ENCODE data around the gene IMPDH1.

IMPDH1 gene

DNA sequence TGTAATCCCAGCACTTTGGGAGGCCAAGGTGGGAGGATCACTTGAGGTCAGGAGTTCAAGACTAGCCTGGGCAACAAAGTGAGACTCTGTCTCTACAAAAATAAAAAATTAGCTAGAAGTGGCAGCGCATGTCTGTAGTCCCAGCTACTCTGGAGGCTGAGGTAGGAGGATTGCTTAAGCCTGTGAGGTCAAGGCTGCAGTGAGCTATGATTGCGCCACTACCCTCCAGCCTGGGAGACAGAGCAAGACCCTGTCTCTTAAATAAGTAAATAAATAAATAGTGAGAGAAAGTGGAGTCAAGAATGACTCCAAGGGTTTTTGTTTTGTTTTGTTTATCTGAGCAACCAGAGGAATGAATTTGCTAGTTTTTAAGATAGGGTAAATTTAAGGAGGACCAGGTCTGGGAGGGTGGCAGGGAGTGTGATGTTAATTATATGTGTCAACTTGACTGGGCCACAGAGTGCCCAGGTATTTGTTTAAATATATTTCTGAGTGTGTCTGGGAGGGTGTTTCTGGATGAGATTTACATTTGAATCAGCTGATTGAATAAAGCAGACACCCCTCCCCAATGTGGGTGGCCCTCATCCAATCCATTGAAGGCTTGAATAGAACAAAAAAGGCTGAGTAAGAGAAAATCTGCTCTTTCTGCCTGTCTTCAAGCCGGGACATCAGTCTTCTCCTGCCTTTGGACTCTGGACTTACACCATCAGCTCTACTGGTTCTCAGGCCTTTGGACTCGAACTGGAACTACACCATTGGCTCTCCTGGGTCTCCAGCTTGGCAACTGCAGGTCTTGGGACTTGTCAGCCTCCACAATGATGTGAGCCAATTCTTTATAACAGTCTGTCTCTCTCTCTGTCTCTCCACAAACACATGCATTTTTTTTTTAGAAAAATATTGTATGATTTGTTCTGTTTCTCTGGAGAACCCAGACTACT, 23.5 kb downstream of the IMPDH1 start:
- no peak for DNase-seq

DNA sequence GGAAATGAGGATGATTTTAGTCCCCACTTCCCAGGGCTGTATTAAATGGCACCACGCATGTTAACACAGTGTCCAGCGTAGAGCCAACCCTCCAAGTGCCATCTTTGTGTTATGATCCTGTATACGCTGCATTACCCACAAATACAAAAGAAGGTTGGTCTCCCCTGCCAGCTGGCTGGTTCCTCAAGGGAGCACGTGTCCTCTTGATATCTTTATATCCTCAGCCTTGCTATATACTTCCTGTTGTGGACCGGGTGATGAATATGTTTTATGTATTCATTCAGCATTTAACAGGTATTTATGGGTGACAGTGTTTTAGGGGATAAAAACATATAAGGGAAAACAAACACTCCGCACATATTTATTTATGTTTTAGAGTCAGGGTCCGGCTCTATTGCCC, 25.1 kb downstream of the IMPDH1 start:
- DNase-seq, result no peak

DNA sequence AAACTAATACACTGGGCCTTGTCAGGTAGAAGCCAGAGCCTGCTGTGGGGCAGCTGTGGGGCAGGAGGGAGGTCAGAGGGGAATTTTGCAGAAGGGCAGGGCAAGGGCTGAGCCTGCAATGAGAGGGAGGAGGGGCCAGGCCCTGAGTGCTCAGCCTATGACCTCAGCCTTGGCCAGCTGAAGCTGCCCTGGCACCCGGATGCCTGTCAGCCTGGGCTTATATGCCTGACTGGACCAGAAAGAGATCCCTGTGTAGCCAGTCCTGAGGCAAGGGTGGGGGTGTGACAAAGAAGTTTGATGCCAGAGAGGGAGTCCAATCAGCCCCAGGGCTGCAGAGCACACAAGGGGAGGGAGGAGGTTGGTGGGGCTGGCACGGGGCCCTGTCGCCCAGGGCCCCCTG, 26.0 kb downstream of the IMPDH1 start:
- DNase-seq, result no peak

DNA sequence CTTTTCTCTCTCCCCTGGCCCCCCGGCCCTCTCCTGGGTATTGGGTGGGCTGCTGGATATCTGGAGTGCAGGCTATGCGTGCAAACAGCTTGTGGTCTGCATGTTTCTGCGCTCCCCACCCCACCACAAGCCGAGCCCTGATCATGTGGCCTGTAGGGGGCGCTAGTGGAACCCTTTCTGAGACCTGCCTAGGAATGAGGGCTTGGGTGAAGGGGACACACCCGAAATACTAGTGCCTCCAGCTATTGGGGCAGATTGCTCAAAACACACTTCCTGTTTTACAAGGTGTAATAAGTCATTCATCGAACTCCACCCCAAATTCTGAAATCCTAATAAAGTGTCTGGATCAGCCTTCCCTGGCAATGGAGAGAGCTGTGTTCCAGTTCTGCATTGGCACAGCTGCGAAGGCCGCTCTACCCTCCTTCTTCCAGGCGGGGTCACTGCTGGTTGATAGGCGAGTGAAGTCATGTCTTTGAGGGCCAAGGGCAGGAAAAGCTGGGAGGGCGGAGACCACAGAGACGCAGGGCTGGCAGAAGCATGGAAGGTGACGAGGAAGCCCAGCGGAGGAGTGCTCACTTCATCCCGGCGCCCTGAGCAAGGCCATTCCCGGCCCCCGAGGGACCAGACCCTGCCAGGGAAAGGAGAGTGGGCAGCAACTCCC, 28.5 kb downstream of the IMPDH1 start:
- no peak for DNase-seq

DNA sequence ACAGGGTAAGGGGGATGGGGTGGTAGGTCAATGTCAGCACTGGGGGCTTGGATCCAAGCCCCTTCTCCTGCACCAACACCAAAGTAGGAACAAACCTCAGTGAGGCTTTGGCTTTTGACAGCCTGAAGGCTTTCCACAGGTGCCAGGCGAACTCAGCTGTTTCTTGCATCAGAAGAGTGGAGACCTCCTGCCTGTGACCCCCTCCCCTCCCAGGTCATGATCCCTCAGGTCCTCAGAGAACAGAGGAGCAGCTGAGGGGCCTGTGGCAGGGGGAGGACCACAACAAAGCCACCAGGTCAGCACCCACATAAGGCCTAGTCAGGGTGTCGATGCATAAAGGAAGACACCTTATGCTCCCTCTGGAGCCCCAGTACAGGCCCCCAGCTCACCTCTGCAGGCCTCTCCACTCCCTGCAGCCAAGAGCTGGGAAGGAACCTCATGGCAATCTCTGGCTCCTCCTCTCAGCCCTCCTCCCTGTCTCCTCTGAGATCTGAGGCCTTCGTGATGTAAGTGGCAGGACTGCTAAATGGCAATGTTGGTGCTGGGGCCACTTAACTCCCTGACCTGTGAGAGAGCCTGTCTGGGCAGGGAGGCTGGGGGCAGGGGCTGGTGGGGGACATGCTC, 29.2 kb downstream of the IMPDH1 start:
- no peak for DNase-seq

DNA sequence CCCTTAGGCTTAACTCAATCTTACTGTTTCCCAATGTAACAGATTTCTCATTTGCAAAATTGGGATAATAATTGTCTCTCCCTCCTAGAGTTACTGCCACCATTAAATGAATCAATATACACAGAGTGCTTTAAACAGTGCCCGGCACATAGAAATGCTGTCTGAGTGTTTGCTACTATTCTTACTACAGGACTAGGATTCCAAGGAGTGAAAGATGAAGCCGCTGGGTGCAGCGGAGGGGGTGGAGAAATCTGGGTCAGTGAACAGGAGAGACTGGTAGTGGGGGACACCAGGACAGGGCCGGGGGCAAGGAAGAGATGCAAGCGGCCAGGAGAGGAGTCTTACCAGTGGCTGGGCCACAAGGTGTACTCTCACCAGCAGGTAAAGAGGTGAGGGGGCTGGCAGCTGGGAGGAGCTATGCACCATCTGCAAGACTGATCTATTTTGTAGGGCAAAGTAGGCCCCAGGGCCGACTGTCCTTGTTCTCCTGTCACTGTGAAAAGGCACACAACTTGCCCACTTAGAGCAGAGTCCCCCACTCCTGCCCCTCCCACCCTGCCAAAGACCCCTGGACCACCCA, 29.8 kb downstream of the IMPDH1 start:
- DNase-seq, result no peak

DNA sequence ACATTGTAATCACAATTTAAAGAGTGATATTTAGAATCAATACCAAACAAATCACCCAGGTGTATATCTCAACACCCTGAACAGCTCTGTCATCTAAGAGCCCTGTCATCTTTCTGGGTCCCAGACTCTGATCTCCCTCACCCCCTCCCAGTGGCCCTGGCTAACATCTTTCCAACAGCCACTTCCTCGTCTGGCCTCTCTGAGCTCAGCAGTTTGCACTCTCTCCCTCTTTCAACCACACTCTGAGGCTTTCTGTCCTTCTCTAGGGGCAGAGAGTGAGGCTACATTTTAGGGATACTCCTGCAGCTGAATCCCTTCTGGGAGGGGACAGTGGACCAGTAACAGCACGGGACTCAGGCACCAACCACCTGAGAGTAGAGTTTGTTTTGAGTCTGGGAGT, 31.1 kb downstream of the IMPDH1 start:
- DNase-seq, result no peak

DNA sequence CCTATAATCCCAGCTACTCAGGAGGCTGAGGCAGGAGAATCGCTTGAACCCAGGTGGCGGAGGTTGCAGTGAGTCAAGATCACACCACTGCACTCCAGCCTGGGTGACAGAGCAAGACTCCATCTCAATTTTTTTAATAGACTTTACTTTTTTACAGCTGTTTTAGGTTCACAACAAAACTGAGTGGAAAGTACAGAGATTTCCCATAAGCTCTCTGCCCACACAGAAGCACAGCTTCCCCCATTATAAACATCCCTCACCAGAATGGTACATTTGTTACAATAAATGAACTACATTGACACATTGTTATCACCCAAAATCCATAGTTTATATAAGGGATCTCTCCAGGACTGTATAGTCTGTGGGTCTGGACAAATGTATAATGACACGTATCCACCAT, 33.7 kb downstream of the IMPDH1 start:
- no peak for DNase-seq

DNA sequence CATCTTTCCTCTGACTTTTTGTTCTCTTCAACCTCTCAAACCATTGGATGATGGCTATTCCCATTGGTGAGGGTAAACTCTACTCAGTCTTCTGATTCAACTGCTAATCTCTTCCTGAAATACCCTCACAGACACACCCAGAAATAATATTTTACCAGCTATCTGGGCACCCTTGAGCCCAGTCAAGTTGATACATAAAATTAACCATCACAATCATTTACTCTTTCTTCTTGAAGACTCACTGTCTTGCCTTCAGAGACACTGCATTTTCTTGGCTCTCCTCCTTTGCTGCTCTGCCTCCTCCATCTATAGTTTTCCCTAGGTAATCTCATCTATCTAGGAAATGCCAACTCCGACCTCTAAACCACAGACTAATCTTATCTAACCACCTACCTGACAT, 35.7 kb downstream of the IMPDH1 start:
- DNase-seq, result no peak

DNA sequence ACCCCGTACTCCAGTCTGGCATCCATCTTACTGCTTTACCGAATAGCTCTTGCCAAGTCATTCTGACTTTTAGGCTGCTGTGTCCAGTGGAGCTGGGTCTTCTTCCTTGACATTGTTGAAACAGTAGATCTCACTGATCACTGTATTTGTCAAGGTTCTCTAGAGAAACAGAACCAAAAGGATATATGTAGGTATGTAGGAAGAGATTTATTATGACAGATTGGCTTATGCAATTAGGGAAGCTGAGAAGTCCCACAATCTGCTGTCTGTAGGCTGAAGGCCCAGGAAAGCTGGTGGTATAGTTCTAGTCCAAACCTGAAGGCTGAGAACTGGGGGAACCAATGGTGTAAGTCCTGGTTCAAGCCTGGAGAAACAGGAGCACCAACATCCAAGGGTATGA, 36.2 kb downstream of the IMPDH1 start:
- DNase-seq, result no peak

DNA sequence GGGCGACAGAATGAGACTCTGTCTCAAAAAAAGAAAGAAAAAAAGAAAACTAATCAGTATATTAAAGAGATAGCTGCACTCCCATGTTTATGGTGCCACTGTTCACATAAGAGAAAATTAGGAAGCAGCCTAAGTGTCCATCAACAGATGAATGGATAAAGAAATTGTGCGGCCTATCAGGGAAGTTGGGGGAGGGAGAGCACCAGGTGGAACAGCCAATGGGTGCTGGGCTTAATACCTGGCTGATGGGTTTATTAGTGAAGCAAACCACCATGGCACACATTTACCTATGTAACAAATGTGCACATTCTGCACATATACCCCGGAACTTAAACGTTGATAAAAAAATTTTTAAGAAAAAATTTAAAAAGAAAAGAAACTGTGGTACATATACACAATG, 39.3 kb downstream of the IMPDH1 start:
- DNase-seq, result no peak

DNA sequence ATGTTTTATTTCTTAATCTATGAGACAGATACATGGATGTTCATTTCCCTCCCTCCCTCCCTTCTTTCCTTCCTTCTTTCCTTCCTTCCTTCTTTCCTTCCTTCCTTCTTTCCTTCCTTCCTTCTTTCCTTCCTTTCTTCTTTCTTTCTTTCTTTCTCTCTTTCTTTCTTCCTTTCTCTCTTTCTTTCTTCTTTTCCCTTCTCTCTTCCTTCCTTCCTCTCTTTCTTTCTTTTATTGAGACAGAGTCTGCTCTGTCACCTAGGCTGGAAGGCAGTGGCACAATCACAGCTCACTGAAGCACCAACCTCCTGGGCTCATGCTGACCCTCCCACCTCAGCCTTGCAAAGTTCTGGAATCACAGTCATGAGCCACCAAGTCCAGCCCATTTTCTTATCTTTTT, 42.8 kb downstream of the IMPDH1 start:
- DNase-seq, result no peak

DNA sequence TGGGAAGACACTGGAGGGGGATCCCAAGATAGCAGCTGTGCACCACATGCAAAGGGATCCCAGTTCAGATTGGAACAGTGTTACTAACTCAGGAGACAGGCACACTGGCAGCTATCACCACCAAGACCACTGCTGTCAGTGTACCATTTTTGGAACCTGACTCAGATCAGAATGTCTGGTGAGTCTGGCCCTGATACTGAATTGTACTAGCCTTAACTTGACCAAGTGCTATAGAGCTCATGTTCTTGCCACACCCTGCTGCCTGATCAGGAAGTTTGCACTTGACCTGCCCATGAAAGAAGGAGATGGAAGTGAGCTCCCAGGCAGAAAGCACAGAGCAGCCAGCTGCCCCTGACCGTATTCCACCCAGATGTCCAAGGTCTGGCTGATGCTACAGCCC, 43.5 kb downstream of the IMPDH1 start:
- DNase-seq, result no peak

DNA sequence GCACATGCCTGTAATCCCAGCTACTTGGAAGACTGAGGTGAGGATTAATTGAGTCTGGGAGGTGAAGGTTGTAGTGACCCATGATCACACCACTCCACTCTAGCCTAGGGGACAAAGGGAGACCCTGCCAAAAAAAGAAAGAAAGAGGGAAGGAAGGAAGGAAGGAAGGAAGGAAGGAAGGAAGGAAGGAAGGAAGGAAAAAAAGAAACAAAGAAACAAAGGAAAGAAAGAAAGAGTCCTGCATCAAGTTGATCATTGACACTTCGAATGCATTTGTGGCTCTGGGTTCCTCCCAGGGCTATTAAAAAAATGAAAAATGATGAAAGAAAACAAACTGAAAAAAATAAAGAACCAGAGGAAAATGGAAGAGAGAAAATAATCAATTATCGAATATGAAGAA, 44.4 kb downstream of the IMPDH1 start:
- DNase-seq, result no peak

DNA sequence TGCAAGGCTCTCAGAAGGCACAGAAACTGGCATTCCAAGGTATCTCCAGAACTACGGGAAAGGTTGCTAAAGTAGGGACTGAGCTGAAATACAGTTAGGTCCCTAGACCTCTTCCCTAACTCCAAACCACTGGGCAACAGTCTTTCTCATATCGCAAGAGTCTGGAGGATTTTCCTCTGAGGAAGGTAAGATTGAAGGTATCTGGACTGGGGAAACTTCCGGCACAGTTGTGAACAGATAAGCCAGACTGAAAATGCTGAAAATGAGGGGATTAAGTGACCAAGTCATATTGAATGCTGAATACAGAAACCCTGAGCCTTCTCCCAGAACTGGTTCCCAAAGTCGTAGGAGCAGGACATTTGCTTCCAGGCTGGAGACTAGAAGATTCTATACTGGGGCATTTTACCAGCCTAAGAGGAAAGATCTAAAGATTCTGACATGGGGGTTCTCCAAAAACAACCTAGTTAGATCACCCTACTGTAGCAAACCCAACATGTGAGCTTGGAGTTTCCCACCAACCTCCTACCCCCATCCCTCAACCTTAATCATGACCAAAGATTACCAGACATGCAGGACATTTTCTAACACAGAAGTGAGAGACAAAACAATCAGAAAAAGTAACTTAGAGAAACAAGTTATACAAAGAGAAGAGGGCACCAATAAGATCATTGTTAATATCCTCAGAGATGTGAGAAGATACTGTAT, 45.5 kb downstream of the IMPDH1 start:
- no peak for DNase-seq

DNA sequence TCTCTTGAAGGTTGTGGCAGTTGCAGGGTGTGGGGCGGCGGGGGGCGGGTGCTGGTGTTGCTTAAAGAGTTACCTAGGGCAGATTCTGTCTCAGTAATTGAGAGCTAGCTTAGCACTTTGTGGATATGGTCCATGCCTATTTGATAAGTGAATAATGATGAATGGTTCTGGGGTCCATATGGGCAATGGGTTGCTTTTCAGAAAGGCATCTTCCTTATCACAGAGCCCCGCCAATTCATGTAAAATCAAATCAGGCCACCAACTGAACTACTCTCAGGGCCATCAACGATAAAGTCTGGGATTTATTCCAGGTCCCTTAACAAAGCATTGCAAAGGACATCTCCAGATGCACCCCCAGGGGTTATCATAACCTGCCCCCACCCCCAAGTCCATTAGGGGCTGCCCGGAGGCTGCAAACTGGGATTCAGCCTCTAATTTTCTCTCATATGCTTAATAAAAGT, 46.5 kb downstream of the IMPDH1 start:
- no peak for DNase-seq

DNA sequence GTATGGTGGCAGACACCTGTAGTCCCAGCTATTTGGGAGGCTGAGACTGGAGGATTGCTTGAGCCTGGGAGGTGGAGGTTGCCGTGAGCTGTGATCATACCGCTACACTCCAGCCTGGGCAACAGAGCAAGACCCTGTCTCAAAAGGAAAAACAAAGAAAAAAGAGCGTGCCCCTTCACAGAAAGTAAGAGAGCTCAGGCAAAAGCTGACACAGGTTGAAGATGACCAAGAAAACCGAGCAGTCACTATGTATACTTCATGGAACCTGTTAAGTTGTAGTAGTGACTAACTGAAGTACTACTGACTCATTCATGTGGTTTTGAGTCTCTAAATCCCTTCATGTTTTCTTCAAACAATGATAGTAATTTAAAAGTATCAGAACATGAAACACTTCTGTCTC, 47.1 kb downstream of the IMPDH1 start:
- DNase-seq, result no peak

DNA sequence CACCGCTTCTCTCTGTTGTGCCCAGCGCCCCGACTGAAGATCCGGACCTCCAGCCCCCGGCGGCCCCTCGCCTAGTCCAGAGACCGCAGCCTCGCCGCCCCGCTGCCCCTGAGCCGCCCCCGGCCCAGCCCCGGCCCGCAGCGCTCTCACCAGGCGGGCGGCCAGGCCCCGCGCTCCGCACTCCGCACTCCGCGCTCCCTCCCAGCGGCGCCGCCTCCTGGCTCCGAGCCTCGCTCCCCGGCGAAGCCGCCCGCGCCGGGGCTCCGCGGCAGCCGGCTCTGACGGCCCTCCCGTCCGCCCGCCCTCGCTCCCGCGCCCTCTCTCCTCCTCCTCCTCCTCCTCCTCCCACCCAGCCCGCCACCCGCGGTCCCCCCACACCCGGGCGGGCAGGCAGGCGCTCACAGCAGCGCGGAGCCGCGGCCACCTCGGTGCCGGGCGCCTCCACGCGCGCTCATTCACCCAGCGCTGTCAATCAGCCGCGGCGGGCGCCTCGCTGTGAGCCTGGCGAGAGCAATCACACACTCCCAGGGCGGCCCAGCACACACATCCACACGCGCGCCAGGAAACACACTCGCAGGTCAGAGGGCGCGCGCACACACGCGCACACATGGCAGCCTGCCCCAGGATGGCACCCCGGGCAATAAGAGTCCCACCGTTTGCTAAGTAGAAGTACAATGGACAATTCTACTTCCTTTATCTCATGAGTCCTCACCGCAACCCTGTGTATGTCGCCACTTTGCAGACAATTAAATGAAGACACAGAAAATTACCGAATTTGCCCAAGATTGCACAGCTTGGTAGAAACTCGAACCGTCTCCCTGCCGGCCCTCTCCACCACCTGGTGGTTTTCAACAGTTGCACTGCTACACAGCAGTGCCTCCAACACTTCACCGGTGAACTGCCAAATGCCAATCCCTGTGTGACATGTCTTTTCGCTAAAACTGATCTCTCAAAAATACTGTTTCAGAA, 48.1 kb downstream of the IMPDH1 start, which contains the start of gene PRRT4:
Gene PRRT4 (minus strand): TSS at position 280 of the 969 bp plus-strand sequence.
- DNase-seq, result peak; percentile 34

DNA sequence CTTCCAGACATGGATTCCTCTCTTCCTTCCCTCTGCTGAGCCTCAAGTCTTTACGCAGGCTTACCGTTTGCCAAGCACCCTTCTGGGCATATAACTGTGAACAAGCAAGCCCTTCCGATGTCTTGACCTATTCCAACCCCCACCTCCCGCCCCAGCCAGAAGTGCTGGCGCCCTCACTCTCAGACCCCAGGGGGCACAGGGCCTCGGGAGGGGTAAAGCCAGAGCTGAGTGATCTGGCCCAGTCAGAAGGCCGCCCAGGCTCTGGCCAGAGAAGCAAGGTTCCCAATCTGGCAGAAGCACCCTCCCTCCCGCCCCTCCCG, 49.5 kb downstream of the IMPDH1 start:
- no peak for DNase-seq

DNA sequence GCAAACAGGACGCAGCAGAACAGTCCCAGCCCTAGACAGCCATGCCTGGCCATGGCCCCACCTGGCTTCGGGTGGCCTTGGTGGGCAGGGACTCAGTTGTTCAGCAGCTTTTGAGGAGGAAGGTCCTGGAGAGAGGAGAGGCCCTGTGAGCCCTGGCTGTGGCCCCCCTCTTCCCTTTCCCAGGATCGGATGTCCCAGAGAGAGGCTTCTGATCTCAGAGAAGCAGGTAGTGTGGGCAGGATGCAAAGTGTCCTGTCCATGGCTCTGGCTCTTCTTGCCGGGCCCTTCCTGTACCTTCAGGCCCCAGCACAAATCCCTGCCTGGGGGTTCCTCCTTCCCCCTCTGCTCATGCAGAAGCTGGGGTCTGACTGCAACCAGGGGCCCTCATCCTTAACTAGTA, 49.8 kb downstream of the IMPDH1 start:
- no peak for DNase-seq

DNA sequence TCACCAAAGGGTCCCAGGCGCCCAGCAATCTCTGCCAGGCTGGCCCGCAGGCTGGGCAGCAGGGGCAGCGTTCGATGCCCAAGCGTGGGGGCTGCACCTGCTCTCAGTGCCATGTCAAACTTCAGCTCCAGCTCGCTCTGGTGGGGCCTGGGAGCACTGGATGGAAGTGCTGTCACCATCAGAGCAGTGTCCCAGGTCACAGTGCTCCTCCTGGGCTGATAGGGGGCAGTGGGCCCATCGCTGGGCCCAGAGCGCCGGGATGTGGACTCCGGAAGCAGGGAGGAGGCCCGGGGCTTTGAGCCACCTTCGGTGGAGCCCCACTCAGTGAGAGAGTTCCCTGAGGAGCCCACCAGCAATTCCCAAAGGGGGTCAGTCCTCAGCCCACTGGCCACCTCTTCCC, 50.4 kb downstream of the IMPDH1 start:
- DNase-seq, result no peak

DNA sequence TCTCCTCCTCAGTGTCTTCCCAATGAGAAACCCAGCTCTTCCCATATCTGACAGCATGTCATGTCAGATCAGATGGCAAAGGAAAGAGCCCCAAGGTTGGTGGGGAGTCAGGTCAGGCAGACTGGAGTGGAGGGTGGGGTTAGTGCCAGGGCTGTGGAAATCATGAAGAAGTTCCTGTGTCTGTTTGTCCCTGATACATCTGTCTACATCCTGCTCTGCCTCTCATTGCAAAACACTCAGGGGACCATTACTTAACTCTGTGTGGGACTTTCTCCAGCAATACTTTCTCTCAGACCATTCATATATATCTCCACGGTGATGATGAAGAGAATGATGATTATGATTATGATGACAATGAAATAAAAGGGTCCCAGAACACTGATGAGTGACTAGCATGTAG, 51.5 kb downstream of the IMPDH1 start:
- no peak for DNase-seq
